SK-N-SH treated with all-trans-retinoic acid at 6 μM for 48 hours (cell line): Measurements from ENCODE around the gene CRLF3.
"Not testable (repeated sequence)": the region's sequence is repeated elsewhere in the genome, so short reads cannot be mapped to it uniquely, and the experiment has no call there.

Source experiments
- ATAC-seq: fragments of 200-7000 bp; cut with Tn5 transposase; 3 replicates; pipeline ENCODE4 v1.9.1; 2020; ENCODE audit warnings: mild to moderate bottlenecking, moderate library complexity
- BACH2 ChIP-seq: fragments of 250-450 bp; sonication (Bioruptor Pico); IDR thresholded peaks from 2 replicates; pipeline ENCODE4 v1.9.0; 2021; ENCODE audit warnings: mild to moderate bottlenecking, borderline replicate concordance
- CSRNP3 ChIP-seq: fragments of 250-450 bp; sonication (Bioruptor Pico); IDR thresholded peaks from 2 replicates; pipeline ENCODE4 v1.5.1; 2021; ENCODE audit warnings: mild to moderate bottlenecking, moderate library complexity
- ESRRG ChIP-seq: fragments of 250-450 bp; sonication (Bioruptor Pico); IDR thresholded peaks from 2 replicates; pipeline ENCODE4 v1.6.1; 2021; ENCODE audit warnings: mild to moderate bottlenecking
- GLIS3 ChIP-seq: fragments of 250-450 bp; sonication (Bioruptor Pico); IDR thresholded peaks from 2 replicates; pipeline ENCODE4 v1.5.0; 2020; ENCODE audit warnings: mild to moderate bottlenecking, moderate library complexity
- ISL1 ChIP-seq: fragments of 250-450 bp; sonication (Bioruptor Pico); IDR thresholded peaks from 2 replicates; pipeline ENCODE4 v2.1.2; 2022; ENCODE audit warnings: mild to moderate bottlenecking, moderate library complexity
- OSR1 ChIP-seq: fragments of 250-450 bp; sonication (Bioruptor Pico); IDR thresholded peaks from 2 replicates; pipeline ENCODE4 v1.8.0; 2022; ENCODE audit warnings: moderate library complexity, mild to moderate bottlenecking, inconsistent platforms
- PATZ1 ChIP-seq: fragments of 250-450 bp; sonication (Bioruptor Pico); IDR thresholded peaks from 2 replicates; pipeline ENCODE4 v1.8.0; 2020; ENCODE audit warnings: mild to moderate bottlenecking, moderate library complexity, borderline replicate concordance
- POU6F1 ChIP-seq: fragments of 250-450 bp; sonication (Bioruptor Pico); IDR thresholded peaks from 2 replicates; pipeline ENCODE4 v1.8.0; 2021; ENCODE audit warnings: low read depth, mild to moderate bottlenecking, moderate library complexity, borderline replicate concordance
- PPARA ChIP-seq: fragments of 250-450 bp; sonication (Bioruptor Pico); IDR thresholded peaks from 2 replicates; pipeline ENCODE4 v1.5.0; 2020; ENCODE audit warnings: mild to moderate bottlenecking, borderline replicate concordance
- RARB ChIP-seq: fragments of 250-450 bp; sonication (Bioruptor Pico); IDR thresholded peaks from 2 replicates; pipeline ENCODE4 v1.8.0; 2021; ENCODE audit warnings: mild to moderate bottlenecking, moderate library complexity
- SNAI2 ChIP-seq: fragments of 250-450 bp; sonication (Bioruptor Pico); IDR thresholded peaks from 2 replicates; pipeline ENCODE4 v1.5.0; 2020; ENCODE audit warnings: mild to moderate bottlenecking, moderate library complexity
- TCF4 ChIP-seq: fragments of 250-450 bp; sonication (Bioruptor Pico); IDR thresholded peaks from 2 replicates; pipeline ENCODE4 v1.8.0; 2021; ENCODE audit warnings: mild to moderate bottlenecking, moderate library complexity, borderline replicate concordance
- TOX ChIP-seq: fragments of 250-450 bp; sonication (Bioruptor Pico); IDR thresholded peaks from 2 replicates; pipeline ENCODE4 v1.8.0; 2021; ENCODE audit warnings: mild to moderate bottlenecking, moderate library complexity, borderline replicate concordance
- TSHZ2 ChIP-seq: fragments of 250-450 bp; sonication (Bioruptor Pico); IDR thresholded peaks from 2 replicates; pipeline ENCODE4 v1.5.0; 2020; ENCODE audit warnings: mild to moderate bottlenecking, moderate library complexity
- ZC3H10 ChIP-seq: fragments of 250-450 bp; sonication (Bioruptor Pico); IDR thresholded peaks from 2 replicates; pipeline ENCODE4 v1.5.1; 2021; ENCODE audit warnings: mild to moderate bottlenecking, moderate library complexity
- ZFP3 ChIP-seq: fragments of 250-450 bp; sonication (Bioruptor Pico); IDR thresholded peaks from 2 replicates; pipeline ENCODE4 v1.5.0; 2020; ENCODE audit warnings: mild to moderate bottlenecking, moderate library complexity
- ZFP30 ChIP-seq: fragments of 450-650 bp; formaldehyde crosslinking; IDR thresholded peaks from 2 replicates; pipeline ENCODE4 v1.5.0; 2022; ENCODE audit warnings: mild to moderate bottlenecking, moderate library complexity
- ZNF565 ChIP-seq: fragments of 450-650 bp; formaldehyde crosslinking; conservative IDR thresholded peaks from 2 replicates; pipeline ENCODE4 v1.5.0; 2020; ENCODE audit warnings: low read depth, mild to moderate bottlenecking, moderate library complexity
- ZNF70 ChIP-seq: fragments of 450-650 bp; formaldehyde crosslinking; IDR thresholded peaks from 2 replicates; pipeline ENCODE4 v1.5.0; 2020; ENCODE audit warnings: mild to moderate bottlenecking, moderate library complexity

Gene CRLF3

GRCh38 chr17:30761060-30761459 lies 63.4 kb downstream of the CRLF3 start:
- TF ChIP-seq ZFP30 (CRISPR knock-in tag) (no peak), ISL1 (CRISPR knock-in tag) (no peak), OSR1 (CRISPR knock-in tag) (no peak), ESRRG (no peak), PPARA (CRISPR knock-in tag) (no peak), SNAI2 (CRISPR knock-in tag) (no peak), TOX (CRISPR knock-in tag) (no peak), BACH2 (CRISPR knock-in tag) (no peak), TCF4 (CRISPR knock-in tag) (no peak), ZFP3 (CRISPR knock-in tag) (no peak), PATZ1 (CRISPR knock-in tag) (no peak), CSRNP3 (CRISPR knock-in tag) (no peak), GLIS3 (no peak), ZC3H10 (CRISPR knock-in tag) (no peak), POU6F1 (no peak), TSHZ2 (no peak), ZNF565 (CRISPR knock-in tag) (no peak), ZNF70 (CRISPR knock-in tag) (no peak), RARB (CRISPR knock-in tag) (no peak)
- ATAC-seq: no peak

- ATAC-seq: not testable (repeated sequence)
Observed at GRCh38 chr17:30753291-30753690, 71.2 kb downstream of the CRLF3 start.

GRCh38 chr17:30750982-30751381 lies 73.5 kb downstream of the CRLF3 start:
- not testable (repeated sequence) for ATAC-seq

GRCh38 chr17:30747621-30748020 lies 76.9 kb downstream of the CRLF3 start:
- not testable (repeated sequence) for ATAC-seq

GRCh38 chr17:30742669-30743068 lies 81.8 kb downstream of the CRLF3 start:
- ATAC-seq: not testable (repeated sequence)

GRCh38 chr17:30736371-30736770 lies 88.1 kb downstream of the CRLF3 start:
- ATAC-seq: not testable (repeated sequence)

- not testable (repeated sequence) for ATAC-seq
Observed at GRCh38 chr17:30735644-30736043, 88.8 kb downstream of the CRLF3 start.

- ATAC-seq: not testable (repeated sequence)
Observed at GRCh38 chr17:30735206-30735605, 89.3 kb downstream of the CRLF3 start.

- not testable (repeated sequence) for ATAC-seq
Observed at GRCh38 chr17:30734153-30734552, 90.3 kb downstream of the CRLF3 start.
